ENCODE data around the gene AKIP1.
A peak's percentile ranks its signal among the peaks of the same experiment; 100 is the strongest.

Gene AKIP1

DNA sequence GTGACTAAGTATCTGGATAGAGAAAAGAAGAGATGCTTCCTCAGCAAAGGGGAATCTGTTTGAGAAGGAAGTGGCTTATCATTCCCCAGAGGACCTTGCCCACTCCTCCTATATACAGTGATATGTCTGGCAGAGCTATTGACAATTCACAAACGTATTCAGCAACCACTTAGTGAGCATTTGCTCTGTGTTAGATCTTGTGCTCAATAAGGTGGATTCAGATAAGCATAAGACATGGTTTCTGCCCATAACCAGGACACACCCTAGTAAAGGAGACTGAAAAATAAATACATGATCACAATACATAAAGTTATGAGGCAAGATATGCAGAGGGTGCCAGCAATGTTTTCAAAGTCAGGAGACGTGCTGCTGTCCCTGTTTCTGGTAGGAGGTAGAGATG, 51.9 kb downstream of the AKIP1 start:
- DNase-seq: no peak

- peak; percentile 60 for DNase-seq
Observed at GRCh38 chr11:8963569-8964323, 52.8 kb downstream of the AKIP1 start.

GRCh38 chr11:8964324-8965320, 53.6 kb downstream of the AKIP1 start, which contains the start of gene TMEM9B:
TMEM9B (minus strand) TSS chr11:8964442; CDS start chr11:8964313, 129 bp downstream.
- DNase-seq: peak; percentile 60

- DNase-seq: no peak
Observed at GRCh38 chr11:8967184-8967583, 56.2 kb downstream of the AKIP1 start.

Measured in activated gamma-delta T cell (primary cell).